Measurements from ENCODE around the gene CNTNAP2. TPM values are rescaled to one million over a fixed set of nuclear protein-coding genes. Genes with fewer than 3 reads are reported as not detected.

Gene CNTNAP2
- total RNA-seq, 2 donors from 2014 or later = 3.5 to 4.0 TPM

DNA sequence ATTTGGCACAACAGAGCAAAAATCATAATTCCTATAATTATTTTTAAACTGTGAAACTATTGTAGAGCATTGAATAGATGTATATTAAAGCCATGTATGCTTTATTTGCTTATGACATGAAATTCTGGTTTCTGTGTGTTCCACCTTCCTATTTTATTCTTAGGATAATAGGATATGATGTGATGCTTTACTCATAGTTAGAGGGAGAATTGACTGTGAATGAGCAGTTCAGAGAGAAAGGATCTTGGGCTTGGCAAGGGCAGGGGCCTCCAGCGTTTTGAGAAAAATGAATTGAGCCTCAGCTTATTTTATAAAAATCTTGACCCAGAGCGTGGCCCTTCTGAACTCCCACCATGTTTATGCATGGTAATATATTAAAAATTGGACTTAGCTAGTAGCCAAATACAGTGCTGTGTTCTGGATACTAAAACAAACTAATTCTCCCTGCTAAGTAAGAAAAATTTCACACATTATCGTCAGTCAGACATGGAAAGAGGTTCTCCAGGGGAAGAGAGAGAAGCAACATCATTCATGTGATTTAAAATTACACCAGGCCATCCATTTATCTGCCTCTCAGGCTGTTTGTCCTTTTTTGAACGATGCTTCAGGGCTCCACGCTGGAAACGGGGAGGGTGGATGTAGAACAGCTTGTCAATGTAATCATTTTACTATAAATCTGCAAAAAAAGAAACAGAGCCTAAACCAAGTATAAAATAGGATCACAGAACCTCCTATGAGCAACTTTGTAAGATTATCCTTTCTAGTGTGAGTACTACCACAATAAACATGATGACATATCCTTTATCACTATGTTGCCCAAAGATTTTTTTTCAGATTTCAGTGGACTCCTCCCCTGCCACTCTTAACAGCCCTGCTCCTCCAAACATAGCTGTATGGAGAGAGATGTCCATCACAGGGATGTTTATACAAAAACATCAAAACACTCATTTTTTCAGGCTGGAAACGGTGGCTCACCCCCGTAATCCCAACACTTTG is 2215.9 kb downstream of the CNTNAP2 start:
- intact Hi-C loops (cut with DNase I, micrococcal nuclease) = no loop called here
- no peak for ATAC-seq
- DNase-seq = no peak

DNA sequence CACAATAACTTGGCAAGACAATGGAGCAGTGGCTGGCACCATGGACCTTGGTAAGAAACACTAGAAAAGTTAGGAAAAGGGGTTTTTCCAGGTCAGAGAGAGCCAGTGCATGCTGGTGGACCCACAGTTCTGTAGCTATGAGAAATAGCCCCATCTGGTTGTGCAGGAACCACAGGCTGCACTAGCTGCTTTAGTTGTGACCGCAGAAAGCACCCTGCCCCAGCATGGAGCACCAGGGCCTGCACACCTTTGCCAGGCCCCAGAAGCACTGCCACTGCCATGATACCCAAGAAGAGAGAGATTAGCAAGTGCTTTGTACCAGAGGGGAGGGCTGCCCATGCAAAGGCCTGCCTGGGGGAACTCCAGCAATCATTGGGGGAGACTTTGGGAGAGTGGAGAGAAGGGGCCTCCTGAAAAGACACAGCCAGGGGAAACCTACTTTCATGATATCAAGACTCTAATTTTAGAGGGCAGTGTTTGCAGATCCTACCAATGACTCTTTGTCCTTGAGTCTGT is 2217.9 kb downstream of the CNTNAP2 start:
- ATAC-seq = no peak
- intact Hi-C loops (cut with DNase I, micrococcal nuclease) = no loop called here

DNA sequence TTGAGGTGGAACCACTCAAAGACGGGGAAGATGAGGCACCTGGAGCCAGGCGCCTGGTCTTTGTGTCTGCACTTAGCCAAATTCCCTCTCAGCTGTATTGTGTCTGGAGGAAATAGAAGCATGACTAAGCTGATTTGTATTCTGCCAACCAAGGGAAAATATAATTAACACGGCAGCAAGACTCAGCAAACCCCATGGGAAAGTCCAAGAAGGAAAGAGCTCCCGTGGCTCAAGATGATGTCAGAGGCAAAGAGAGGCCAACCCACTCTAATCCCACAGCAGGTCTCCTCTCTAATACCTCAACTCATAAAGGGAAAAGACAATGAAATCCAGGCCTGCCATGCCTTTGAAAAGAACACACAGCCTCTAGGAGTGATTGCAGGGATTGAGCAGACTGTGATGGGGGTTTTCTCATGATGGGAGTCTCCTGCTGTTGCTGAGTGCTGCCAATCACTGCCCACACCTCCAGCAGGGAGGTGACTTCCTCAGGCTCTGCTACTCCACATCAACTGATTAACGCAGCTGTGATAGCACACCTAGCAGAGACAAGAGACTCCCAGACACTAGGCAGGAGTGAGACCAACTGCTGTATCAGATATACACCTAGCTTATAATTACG is 2218.5 kb downstream of the CNTNAP2 start:
- ATAC-seq = no peak
- intact Hi-C loops (cut with DNase I, micrococcal nuclease) = no loop called here
- DNase-seq = no peak

More for the DNA sequence above, 2217.9 kb downstream of the CNTNAP2 start:
- no peak for DNase-seq

DNA sequence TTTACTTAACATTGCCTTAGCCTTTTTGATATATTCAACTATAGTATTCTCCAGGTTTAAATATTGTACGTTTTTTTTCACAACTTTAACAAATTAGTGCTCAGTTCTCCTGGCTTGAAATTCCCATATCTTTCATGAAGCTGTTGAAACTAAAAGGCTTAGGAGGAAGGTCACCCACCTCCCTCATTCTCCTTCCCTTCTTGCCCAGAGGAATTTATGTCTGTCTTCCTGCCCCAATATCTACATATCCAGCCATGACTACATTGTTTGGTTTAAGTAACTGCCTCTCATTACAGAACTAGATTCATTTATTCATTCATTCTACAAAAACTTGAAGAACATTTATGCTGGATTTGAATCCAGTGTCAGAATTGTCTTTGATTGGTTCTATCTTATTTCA is 2219.2 kb downstream of the CNTNAP2 start:
- no peak for DNase-seq
- intact Hi-C loops (cut with DNase I, micrococcal nuclease) = no loop called here
- no peak for ATAC-seq

DNA sequence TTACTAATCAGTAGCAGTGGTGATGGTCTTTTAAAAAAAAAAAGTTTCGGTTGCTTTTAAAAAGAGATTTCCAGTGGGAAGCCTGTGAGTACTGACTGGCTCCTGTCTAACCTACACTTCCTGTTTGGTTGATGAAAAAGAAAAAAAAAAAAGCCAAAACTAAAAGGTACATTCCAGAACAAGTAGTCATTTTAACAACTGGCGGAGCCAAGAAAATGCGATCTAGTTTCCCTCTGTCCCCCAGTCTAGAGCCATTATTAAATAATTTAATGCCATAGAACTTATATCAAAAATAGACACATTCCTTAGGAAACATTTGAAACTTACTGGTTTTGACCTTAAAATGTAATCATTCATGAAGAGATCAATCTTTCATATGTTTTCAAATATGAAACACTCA is 2219.8 kb downstream of the CNTNAP2 start:
- DNase-seq (no peak), ATAC-seq (no peak)
- intact Hi-C loops (cut with DNase I, micrococcal nuclease) = no loop called here

DNA sequence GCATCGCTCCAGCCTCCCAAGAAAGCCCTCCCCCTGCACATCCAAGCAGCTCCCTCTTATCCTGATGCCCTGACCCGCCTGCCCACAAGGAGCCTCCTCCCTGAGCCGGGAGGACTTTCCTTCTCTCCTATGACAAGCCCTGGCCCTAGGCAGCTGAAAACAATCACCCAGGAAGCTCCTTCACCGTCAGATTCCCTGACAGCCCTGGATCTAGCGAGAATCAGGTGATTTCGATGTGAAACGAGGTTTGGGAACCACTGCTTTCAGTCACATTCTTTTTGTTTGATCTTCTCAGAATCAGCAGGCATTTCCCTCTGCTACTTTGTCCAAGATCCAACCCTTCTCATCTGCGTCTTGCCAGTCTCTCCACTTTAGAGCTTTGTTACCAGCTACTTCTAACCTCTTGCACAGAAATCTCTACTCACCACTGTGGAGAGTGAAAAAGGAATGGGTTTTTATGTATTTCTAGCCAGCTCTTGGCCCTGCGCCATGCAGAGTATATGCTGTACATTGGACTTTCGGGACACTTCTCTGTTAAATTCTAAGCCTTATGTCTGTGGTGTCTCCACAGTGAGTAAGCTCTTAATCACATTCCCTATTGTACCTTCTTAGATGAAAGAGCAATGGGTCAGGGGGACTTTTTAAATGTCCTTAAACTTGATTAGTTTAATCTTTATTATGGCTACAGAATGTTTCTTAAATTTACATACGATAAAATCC is 2220.8 kb downstream of the CNTNAP2 start:
- peak; percentile 50 for ATAC-seq
- intact Hi-C loops (cut with DNase I, micrococcal nuclease) = no loop called here
- peak in 1 of 2 donors; percentile 56 for DNase-seq

DNA sequence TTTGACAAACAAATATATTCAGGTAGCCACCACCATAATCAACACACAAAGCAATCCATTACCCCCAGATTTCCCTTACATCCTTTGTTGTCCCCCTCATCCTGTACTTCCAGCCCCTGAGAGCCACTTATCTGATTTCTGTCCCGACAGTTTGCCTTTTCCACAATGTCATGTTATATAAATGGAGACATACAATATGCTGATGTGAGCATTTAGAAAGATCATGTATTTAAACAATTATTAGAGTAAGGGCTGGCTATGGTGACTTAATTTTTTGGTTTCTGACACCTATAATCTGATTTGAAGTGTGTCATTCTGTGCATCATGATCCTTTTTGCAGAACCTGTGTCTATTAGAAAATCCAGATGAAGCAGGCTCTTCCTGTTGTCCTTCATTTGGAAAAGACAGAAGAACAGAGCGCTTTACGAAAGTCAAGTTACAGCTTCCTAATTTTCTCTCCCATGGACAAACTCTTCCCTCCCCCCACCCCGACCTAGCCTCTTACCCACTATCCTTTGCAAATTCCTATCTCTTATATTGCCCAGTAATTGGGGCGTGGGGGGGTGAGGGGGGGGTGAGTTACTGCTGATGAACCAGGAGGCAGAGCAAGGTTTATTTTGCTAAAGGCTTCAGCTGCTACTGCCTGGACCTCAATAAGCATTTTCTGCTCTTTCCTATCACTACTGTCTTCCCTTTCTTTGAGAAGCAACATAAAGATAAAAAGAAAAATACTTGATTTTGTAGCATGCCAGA is 2221.6 kb downstream of the CNTNAP2 start:
- no peak for DNase-seq
- intact Hi-C loops (cut with DNase I, micrococcal nuclease) = no loop called here
- no peak for ATAC-seq

DNA sequence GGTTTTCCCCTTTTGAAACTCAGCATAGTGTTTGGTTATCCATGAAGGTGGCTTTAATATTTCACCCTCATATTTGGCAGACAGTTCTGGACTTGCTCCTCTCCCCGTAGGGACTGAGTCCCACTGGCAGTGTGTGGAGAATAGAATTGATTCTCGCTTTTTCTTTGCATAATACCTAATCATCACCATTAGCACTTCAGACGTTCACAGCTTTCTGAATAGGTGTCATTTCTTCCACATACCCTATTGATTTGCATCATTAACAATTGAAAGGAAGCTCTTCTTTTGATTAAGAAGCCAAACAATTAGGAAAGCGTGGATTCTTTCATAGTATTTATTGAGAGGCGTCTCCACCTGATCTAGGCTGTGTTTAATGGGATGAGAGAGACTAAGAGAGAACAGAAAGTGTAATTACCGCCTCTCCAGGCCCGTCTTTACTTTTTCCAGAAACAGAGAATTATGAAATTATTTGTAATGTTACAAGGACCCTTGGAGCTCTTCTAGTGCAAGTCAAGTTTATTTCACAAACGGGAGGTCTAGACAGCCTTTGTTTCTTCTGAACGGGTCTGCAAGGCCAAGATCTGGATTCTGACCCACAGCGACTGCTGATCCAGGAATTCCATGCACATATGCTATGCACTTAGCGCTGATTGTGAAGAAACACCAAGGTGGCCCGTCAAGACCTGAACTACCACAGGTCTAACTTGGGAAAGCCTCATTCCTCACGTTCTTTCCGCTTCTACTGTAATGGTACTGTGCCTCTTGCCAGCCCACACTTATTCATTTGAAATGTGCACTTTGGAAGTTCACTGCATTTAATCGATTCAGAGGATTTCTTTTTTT is 2224.1 kb downstream of the CNTNAP2 start:
- no peak for DNase-seq
- intact Hi-C loops (cut with DNase I, micrococcal nuclease) = no loop called here
- no peak for ATAC-seq

DNA sequence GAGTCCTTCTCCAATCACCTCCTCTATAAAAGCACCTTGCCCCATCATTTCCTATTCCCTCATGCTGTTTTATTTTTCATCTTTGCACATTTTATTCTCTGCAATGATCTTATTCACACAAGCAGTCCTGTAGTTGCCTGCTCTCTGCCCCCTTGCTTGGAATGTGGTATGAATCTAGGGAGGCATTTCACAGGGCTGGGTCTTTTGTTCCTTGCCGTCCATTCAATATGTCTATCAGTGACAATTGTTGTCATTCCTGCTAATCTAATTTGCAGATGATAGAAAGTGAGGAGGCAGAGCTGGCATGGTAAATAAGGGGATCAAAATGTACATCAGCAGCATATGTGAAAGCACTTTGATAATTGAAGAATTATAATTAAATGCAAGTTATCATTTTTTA is 2227.8 kb downstream of the CNTNAP2 start:
- DNase-seq = no peak
- intact Hi-C loops (cut with DNase I, micrococcal nuclease) = no loop called here
- no peak for ATAC-seq

DNA sequence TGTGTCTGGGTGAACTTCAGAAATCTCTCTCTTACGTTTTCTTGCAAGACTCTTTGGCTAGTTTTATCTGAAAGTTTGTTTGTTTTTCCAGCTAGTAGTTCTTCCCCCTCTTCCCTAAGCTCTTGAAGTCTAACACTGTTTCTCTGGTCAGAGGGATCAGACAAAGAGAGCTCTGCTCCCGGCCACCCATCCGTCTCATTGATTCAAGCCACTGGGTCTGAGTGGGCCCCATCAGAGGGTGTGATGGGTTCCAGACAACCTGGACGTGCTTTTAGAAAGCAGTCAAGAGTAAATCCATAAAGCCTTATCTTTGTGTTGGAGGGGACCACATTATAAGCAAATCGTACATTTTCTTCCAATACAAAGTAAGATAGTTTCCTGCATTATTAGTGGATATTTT is 2231.4 kb downstream of the CNTNAP2 start:
- no peak for ATAC-seq
- no peak for DNase-seq
- intact Hi-C loops (cut with DNase I, micrococcal nuclease) = no loop called here

DNA sequence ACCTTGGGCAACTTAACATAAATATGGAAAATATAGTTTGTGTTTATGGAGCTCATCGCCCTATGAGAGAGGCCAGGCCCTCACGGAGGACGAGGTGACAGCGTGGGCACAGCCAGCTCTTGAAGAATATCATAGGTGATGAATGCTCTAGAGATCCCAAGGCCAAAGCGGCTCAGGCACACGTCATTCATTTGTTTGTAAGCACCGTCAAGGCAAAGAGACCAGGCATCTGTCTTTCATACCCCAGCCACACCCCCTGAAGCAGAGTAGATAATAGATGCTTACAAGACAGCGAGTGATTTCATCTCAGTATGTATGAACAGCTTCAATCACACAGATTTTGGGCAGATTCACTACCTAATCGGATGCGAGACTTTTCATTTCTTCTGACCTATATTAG is 2231.9 kb downstream of the CNTNAP2 start:
- ATAC-seq = no peak
- no peak for DNase-seq
- intact Hi-C loops (cut with DNase I, micrococcal nuclease) = no loop called here

DNA sequence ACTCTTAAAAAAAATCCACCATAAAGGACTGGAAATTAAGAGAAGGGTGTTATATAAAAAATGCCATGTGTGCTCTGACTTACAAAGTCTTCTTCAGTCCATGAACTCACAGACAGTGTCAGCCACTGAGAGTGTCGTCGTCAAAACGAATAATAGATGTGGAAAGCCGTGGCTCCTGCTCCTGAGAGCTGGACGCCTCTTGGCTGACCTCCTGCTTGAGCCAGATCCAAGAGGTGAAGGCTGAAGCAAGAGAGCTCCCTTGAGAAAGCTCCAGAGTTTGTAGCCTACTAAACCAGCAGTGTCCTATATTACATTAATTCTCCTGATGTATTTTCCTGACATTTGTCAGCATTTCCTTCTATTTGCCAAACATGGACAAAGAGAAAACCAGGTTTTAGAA is 2239.7 kb downstream of the CNTNAP2 start:
- DNase-seq = no peak
- intact Hi-C loops (cut with DNase I, micrococcal nuclease) = no loop called here
- no peak for ATAC-seq

DNA sequence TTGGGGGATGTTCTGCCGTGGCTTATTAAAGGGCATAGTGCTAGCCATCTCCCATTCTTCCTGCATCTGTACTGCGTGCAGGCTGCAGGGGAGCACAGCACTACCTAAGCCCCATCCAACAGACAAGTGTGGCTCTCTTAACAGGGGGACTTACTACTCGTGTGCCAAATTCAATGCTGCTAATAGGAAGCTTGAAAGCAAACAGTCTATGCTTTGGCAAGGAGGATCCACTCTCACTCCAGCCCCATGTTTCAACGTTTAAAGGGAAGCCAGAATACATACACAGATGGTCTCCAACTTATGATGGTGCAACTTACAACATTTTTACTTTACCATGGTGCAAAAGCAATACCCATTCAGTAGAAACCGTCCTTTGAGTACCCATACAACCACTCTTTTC is 2245.9 kb downstream of the CNTNAP2 start:
- no peak for DNase-seq
- ATAC-seq = no peak
- intact Hi-C loops (cut with DNase I, micrococcal nuclease) = no loop called here

DNA sequence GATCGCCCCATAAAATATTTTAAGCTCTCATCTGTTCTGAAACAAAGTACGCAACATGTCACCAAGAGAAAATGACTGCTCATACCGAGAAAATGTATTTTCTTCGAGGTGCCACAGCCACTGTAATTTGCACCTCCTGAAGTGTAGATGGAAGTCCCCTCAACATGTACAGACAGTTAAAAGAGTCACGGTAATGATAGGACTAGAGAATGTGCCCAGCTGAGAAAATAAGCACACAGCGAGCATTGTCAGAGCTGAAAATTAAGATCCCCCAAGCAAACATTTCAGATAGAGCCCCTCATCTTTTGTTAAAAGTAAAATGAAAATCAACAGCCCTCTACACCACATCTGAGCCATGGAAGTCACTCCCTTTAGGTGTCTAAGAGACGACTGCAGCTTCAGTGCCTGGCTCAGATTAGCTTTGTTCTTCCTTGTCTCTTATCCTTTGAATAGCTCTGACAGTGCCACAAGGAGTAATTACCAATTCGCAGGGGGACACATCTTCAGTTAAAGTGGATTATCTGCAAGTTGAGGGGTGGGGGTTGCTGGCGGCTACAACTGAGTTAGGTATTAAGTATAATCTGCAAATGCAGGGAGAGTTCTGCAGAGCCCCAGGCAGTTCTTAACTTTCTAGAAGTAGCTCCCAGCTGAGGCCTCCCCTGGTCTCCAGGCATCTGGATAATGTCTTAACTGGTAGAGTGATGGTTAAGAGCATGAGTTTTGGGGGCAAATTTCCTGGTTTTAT is 2251.3 kb downstream of the CNTNAP2 start:
- ATAC-seq = no peak
- intact Hi-C loops (cut with DNase I, micrococcal nuclease) = no loop called here

DNA sequence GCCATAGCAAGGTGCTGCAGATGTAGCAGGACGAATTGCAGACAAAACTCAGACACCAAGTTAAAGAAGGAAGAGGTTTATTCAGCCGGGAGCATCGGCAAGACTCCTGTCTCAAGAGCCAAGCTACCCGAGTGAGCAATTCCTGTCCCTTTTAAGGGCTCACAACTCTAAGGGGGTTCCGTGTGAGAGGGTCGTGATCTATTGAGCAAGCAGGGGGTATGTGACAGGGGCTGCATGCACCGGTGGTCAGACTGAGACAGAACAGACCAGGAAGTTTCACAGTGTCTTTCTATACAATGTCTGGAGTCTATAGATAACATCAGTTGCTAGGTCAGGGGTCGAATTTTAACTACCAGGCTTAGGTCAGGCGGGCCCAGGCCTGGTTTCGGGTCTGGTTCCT is 2252.0 kb downstream of the CNTNAP2 start:
- ATAC-seq = no peak
- intact Hi-C loops (cut with DNase I, micrococcal nuclease) = no loop called here
- no peak for DNase-seq

More for the DNA sequence above, 2251.3 kb downstream of the CNTNAP2 start:
- DNase-seq = no peak

DNA sequence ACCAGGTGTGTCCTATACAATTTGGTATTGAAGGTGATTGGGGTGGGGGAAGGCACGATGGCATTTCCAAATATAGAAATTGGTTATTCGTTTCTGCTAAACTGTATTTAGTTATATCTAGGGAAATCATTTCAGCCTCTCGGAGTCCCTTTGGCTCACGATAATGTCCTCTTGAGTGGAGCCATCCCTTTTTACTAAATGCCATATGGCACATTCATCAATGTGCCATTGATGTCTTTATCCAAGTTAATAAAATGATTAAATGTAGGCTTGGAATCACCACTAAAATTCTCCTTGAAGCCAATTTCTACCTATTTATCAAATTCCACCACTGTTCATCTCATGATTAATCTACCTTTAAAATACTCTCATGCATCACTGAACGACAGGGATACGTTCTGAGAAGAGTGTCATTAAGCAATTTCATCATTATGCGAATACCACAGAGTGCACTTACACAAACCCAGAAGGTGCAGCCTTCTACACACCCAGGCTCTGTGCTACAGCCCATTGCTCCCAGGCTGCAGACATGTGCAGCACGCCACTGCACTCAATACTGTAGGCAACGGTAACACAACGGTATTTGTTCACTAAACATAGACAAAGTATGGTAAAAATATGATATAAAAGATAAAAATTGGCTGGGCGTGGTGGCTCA is 2254.8 kb downstream of the CNTNAP2 start:
- DNase-seq (no peak), ATAC-seq (no peak)
- intact Hi-C loops (cut with DNase I, micrococcal nuclease) = no loop called here

Measured in left colon (tissue), 2 donors.